Thymus (tissue), 11 donors: ENCODE results near the gene C1orf87. TPM values are rescaled to one million over a fixed set of nuclear protein-coding genes. Genes with fewer than 3 reads are reported as not detected.

Experiments used
- DNase-seq, 9 donors: peaks; one replicate each; pipeline ENCODE4 v3.0.0-alpha.2; 2013; ENCODE audit warnings: low spot score in 9 of 9, low read depth in 6 of 9, missing footprints in 1 of 9
- H3K27ac ChIP-seq, 2 donors: one replicate each; pipeline ENCODE4 v1.5.1; 2013; ENCODE audit warnings: control low read depth in 1 of 2, low read depth in 1 of 2, low read length in 1 of 2, mild to moderate bottlenecking in 1 of 2, moderate library complexity in 1 of 2
- H3K27me3 ChIP-seq, 2 donors: one replicate each; pipeline ENCODE4 v1.5.1; 2013; ENCODE audit warnings: low read length in 1 of 2; ENCODE audit not compliant: control insufficient read depth in 2 of 2, insufficient read depth in 1 of 2
- H3K36me3 ChIP-seq, 2 donors: one replicate each; pipeline ENCODE4 v1.5.1; 2013; ENCODE audit warnings: low read length in 1 of 2, mild to moderate bottlenecking in 1 of 2, moderate library complexity in 1 of 2; ENCODE audit not compliant: control insufficient read depth in 2 of 2, insufficient read depth in 2 of 2
- H3K4me1 ChIP-seq, 2 donors: one replicate each; pipeline ENCODE4 v1.5.1; 2013; ENCODE audit warnings: low read length in 2 of 2; ENCODE audit not compliant: control insufficient read depth in 2 of 2, insufficient read depth in 2 of 2
- H3K4me3 ChIP-seq, 2 donors: one replicate each; pipeline ENCODE4 v1.5.1; 2013; ENCODE audit warnings: low read length in 2 of 2, control low read depth in 1 of 2, mild to moderate bottlenecking in 1 of 2
- H3K9me3 ChIP-seq, 2 donors: one replicate each; pipeline ENCODE4 v1.5.1; 2013; ENCODE audit warnings: low read length in 1 of 2, mild to moderate bottlenecking in 1 of 2; ENCODE audit not compliant: control insufficient read depth in 2 of 2, insufficient read depth in 1 of 2
- WGBS: extraction: QIAGEN DNeasy Blood & Tissue Kit; methylation state at CpG from one replicate; pipeline ENCODE4 v1.1.7; 2013; 5-methylcytosine and 5-hydroxymethylcytosine counted together
- polyA plus RNA-seq: library from polyadenylated mRNA; stranded (reverse); fragments of 200-250 nt; gene quantifications from one replicate; pipeline ENCODE4 v1.2.3, GENCODE V29; 2013
- total RNA-seq: library from RNA; stranded (reverse); fragments of 120-200 nt; gene quantifications from one replicate; pipeline ENCODE4 v1.2.4, GENCODE V29; 2013
- donor health status: healthy.

C1orf87 gene
- total and polyA plus RNA-seq, 2 donors: 0.09 to 0.11 TPM

DNA sequence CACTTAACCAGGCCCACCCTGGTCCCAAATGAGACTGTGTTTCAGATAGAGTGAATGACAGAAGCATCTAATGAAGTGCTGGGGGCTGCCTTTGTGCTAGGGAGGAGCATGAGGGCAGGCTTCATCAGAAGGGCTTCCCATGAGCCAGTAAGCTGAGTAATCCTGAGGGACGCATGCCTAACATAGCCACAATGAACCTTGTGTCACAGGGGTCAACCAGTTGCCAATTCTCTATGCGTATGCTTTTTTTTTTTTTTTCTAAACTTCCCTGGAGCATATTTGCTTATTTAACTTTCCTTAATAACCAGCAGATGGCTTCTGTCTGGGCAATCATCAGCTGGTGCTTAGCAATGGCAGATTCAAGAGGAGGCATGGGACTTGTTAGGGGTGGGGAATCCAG is 121.5 kb downstream of the C1orf87 start:
- WGBS: 96% methylated on average over 2 of the region's 2 CpGs
- Histone ChIP-seq H3K27me3 (no peaks in the 10 kb centered on the region), H3K9me3 (no peaks in the 10 kb centered on the region), H3K4me3 (no peak overlapping the region), H3K36me3 (no peaks in the 10 kb centered on the region), H3K4me1 (no peaks in the 10 kb centered on the region), H3K27ac (no peak overlapping the region)
- no peak for DNase-seq

DNA sequence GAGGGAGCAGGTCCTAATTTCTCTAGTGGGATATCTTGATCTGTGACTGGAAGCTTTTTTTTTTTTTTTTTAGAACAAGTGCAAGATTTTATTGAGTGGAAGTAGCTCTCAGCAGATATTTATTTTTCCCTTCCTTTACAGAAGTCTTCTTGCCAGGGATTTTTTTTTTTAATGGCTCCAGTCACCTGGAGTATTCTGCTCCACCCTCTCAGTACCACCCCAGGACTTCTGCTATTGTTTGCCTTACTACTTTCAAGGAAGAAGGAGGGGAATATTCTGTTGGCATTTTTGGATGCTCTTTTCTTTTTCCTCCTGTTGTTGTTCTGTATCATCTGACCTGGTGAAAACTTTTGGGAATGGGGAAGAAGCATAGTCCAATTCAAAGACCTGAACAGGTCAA is 123.9 kb downstream of the C1orf87 start:
- no peaks in the 10 kb centered on the region for H3K4me1 ChIP-seq
- H3K36me3 ChIP-seq: no peaks in the 10 kb centered on the region
- no peak overlapping the region for H3K27ac ChIP-seq
- no peak overlapping the region for H3K4me3 ChIP-seq
- no peaks in the 10 kb centered on the region for H3K27me3 ChIP-seq
- DNase-seq: no peak
- no peaks in the 10 kb centered on the region for H3K9me3 ChIP-seq

DNA sequence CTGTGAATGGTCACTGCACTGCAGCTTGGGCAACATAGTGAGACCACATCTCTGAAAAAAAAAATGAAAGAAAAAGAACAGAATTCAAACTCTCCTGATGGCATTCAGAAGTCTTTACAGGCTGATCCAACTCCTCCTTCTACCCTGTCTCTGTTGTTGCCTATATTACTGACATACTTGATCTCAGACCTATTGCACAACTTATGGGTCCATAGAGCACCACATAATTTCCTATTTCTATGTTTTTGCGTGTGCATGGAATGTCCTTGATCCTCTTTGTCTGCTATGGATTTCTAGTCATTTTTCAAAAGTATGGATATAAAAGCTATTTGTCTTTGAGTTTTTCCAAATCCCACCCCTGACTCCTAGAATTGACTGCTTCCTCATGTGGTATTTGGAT is 124.6 kb downstream of the C1orf87 start:
- no peak overlapping the region for H3K27ac ChIP-seq
- no peaks in the 10 kb centered on the region for H3K36me3 ChIP-seq
- 94% methylated on average over 1 of the region's 1 CpG for WGBS
- no peak for DNase-seq
- H3K27me3 ChIP-seq: no peaks in the 10 kb centered on the region
- H3K4me1 ChIP-seq: no peaks in the 10 kb centered on the region
- no peaks in the 10 kb centered on the region for H3K9me3 ChIP-seq
- no peak overlapping the region for H3K4me3 ChIP-seq

DNA sequence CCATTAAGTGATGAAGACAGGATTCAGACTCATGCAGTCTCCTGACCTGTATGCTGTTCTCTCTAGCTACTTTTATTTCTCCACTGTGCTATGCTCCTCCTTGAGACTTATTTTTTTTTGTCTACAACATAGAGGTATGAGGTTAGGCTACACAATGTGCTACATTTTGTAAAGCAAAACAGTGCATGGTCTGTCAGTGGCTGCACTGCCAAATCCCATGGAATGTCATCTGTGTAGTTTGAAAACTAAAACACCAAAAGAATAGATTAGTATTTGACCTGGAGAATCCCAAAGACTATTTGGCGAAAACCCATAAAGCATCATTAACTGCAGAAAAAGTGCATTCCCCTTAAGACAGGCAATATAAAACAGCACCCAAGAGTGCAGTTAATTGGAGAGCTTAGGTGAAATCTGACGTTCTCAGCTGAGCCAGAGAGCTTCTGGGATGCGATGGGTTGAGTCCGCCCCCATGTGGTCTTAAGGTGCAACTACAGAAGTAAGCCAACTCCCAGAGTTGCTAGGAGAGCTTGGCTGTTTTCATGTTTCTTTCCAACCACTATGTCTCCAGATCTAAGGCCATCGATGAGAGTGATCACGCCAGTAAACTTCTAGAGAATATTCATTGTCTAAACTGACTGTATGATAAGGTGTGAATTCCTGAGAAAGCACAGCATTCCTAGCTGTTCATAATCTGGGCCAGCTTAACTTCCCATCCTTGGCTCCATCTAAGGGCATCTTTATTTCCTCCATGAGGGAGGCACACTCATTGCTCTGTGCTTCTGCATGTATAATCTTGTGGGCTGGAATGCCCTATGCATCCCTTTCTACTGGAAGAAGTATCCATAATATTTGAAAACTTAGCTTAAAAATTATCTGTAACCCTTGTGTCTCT is 126.3 kb downstream of the C1orf87 start:
- 12% methylated on average over 6 of the region's 6 CpGs for WGBS
- no peak overlapping the region for H3K4me3 ChIP-seq
- peak in 6 of 9 donors; percentile 37 to 72 (median 50) for DNase-seq
- no peak overlapping the region for H3K27ac ChIP-seq
- H3K4me1 ChIP-seq: no peaks in the 10 kb centered on the region
- no peaks in the 10 kb centered on the region for H3K9me3 ChIP-seq
- H3K36me3 ChIP-seq: no peaks in the 10 kb centered on the region
- no peaks in the 10 kb centered on the region for H3K27me3 ChIP-seq

DNA sequence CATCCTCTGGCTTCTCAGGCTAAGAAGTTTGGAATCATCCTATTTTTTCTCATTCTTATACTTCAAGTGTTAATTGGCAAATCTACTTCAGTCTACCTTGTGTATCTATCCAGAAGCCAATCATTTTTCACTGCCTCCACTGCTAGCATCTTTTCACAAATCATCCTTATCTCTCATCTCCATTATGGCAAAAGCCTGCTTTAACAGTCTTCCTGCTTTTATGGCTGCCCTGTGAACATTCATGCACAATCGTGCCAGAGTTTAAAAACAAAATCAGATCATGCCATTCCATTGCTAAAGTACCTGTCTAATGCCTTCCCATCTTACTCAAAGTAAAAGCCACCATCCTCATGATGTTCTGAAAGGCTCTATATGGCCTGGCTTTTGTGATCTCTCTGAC is 127.8 kb downstream of the C1orf87 start:
- no peak overlapping the region for H3K27ac ChIP-seq
- 44% methylated on average over 1 of the region's 1 CpG for WGBS
- H3K36me3 ChIP-seq: no peaks in the 10 kb centered on the region
- no peaks in the 10 kb centered on the region for H3K27me3 ChIP-seq
- no peak overlapping the region for H3K4me3 ChIP-seq
- H3K9me3 ChIP-seq: no peaks in the 10 kb centered on the region
- H3K4me1 ChIP-seq: no peaks in the 10 kb centered on the region
- DNase-seq: no peak

Other genes starting within 250 kb of the C1orf87 start
- 1.1 TPM for gene CYP2J2, start 147.0 kb downstream of the C1orf87 start, total RNA-seq
- 2.8 TPM for gene CYP2J2, start 147.0 kb downstream of the C1orf87 start, polyA plus RNA-seq